ENCODE data around the gene NEURL1. TPM values are rescaled to one million over a fixed set of nuclear protein-coding genes. Genes with fewer than 3 reads are reported as not detected.

NEURL1 gene
- total RNA-seq, 1 donor: not detected

- no peaks in the 10 kb centered on the region for H3K36me3 ChIP-seq (ENCODE audit: insufficient read depth, low read length)
- no peak overlapping the region for H3K4me2 ChIP-seq (ENCODE audit: insufficient read depth, low read length)
- peak; percentile 19 for DNase-seq (ENCODE audit: insufficient read length, low spot score, missing footprints)
- no peaks in the 10 kb centered on the region for H3K9me3 ChIP-seq (ENCODE audit: low read depth, low read length)
- H3K27ac ChIP-seq (ENCODE audit: low read depth, low read length): no peak overlapping the region
- H4K20me1 ChIP-seq (ENCODE audit: insufficient read depth, low read length): no peaks in the 10 kb centered on the region
- TF ChIP-seq CTCF (IDR thresholded peaks at IDR 0.05; ENCODE audit: extremely low read depth, low read depth, low read length): no peak
- no peak overlapping the region for H3K4me3 ChIP-seq (ENCODE audit: insufficient read depth, low read length)
- no peaks in the 10 kb centered on the region for H3K4me1 ChIP-seq (ENCODE audit: insufficient read depth, low read length)
- no peaks in the 10 kb centered on the region for H3K79me2 ChIP-seq (ENCODE audit: insufficient read depth, low read length)
- H3K27me3 ChIP-seq (ENCODE audit: insufficient read depth, low read length): peaks cover 47% of the 10 kb centered on the region
- H2AFZ ChIP-seq (ENCODE audit: low read length): no peak overlapping the region
These were observed 18.7 kb downstream of the NEURL1 start for GRCh38 chr10:103512166-103512565.

GRCh38 chr10:103512591-103513379 is 19.3 kb downstream of the NEURL1 start:
- no peak overlapping the region for H2AFZ ChIP-seq (ENCODE audit: low read length)
- no peaks in the 10 kb centered on the region for H3K36me3 ChIP-seq (ENCODE audit: insufficient read depth, low read length)
- no peak for TF ChIP-seq CTCF (IDR thresholded peaks at IDR 0.05; ENCODE audit: extremely low read depth, low read depth, low read length)
- no peak overlapping the region for H3K4me2 ChIP-seq (ENCODE audit: insufficient read depth, low read length)
- no peaks in the 10 kb centered on the region for H4K20me1 ChIP-seq (ENCODE audit: insufficient read depth, low read length)
- no peak overlapping the region for H3K4me3 ChIP-seq (ENCODE audit: insufficient read depth, low read length)
- H3K9me3 ChIP-seq (ENCODE audit: low read depth, low read length): no peaks in the 10 kb centered on the region
- no peaks in the 10 kb centered on the region for H3K79me2 ChIP-seq (ENCODE audit: insufficient read depth, low read length)
- no peak overlapping the region for H3K27ac ChIP-seq (ENCODE audit: low read depth, low read length)
- H3K27me3 ChIP-seq (ENCODE audit: insufficient read depth, low read length): peaks cover 40% of the 10 kb centered on the region
- DNase-seq (ENCODE audit: insufficient read length, low spot score, missing footprints): peak; percentile 71
- no peaks in the 10 kb centered on the region for H3K4me1 ChIP-seq (ENCODE audit: insufficient read depth, low read length)

GRCh38 chr10:103513380-103514060 is 20.0 kb downstream of the NEURL1 start:
- H3K79me2 ChIP-seq (ENCODE audit: insufficient read depth, low read length): no peaks in the 10 kb centered on the region
- no peak overlapping the region for H2AFZ ChIP-seq (ENCODE audit: low read length)
- no peaks in the 10 kb centered on the region for H4K20me1 ChIP-seq (ENCODE audit: insufficient read depth, low read length)
- peak; percentile 23 for DNase-seq (ENCODE audit: insufficient read length, low spot score, missing footprints)
- H3K9me3 ChIP-seq (ENCODE audit: low read depth, low read length): no peaks in the 10 kb centered on the region
- no peak overlapping the region for H3K4me2 ChIP-seq (ENCODE audit: insufficient read depth, low read length)
- TF ChIP-seq CTCF (IDR thresholded peaks at IDR 0.05; ENCODE audit: extremely low read depth, low read depth, low read length): no peak
- H3K27me3 ChIP-seq (ENCODE audit: insufficient read depth, low read length): peaks cover 35% of the 10 kb centered on the region
- no peaks in the 10 kb centered on the region for H3K36me3 ChIP-seq (ENCODE audit: insufficient read depth, low read length)
- H3K4me3 ChIP-seq (ENCODE audit: insufficient read depth, low read length): no peak overlapping the region
- H3K27ac ChIP-seq (ENCODE audit: low read depth, low read length): no peak overlapping the region
- no peaks in the 10 kb centered on the region for H3K4me1 ChIP-seq (ENCODE audit: insufficient read depth, low read length)

- Histone ChIP-seq H4K20me1 (ENCODE audit: insufficient read depth, low read length) (no peaks in the 10 kb centered on the region), H2AFZ (ENCODE audit: low read length) (no peak overlapping the region), H3K4me3 (ENCODE audit: insufficient read depth, low read length) (no peak overlapping the region), H3K27ac (ENCODE audit: low read depth, low read length) (no peak overlapping the region), H3K36me3 (ENCODE audit: insufficient read depth, low read length) (no peaks in the 10 kb centered on the region), H3K9me3 (ENCODE audit: low read depth, low read length) (no peaks in the 10 kb centered on the region), H3K4me1 (ENCODE audit: insufficient read depth, low read length) (no peaks in the 10 kb centered on the region), H3K4me2 (ENCODE audit: insufficient read depth, low read length) (no peak overlapping the region), H3K79me2 (ENCODE audit: insufficient read depth, low read length) (no peaks in the 10 kb centered on the region), H3K27me3 (ENCODE audit: insufficient read depth, low read length) (peaks cover 33% of the 10 kb centered on the region)
- TF ChIP-seq CTCF (IDR thresholded peaks at IDR 0.05; ENCODE audit: extremely low read depth, low read depth, low read length): no peak
- no peak for DNase-seq (ENCODE audit: insufficient read length, low spot score, missing footprints)
These were observed 20.7 kb downstream of the NEURL1 start for GRCh38 chr10:103514244-103514643.

Data from osteoblast (primary cell).